Measurements from ENCODE around the gene NT5C2. TPM values are rescaled to one million over a fixed set of nuclear protein-coding genes. Genes with fewer than 3 reads are reported as not detected.
"Not testable (repeated sequence)": the region's sequence is repeated elsewhere in the genome, so short reads cannot be mapped to it uniquely, and the experiment has no call there.

The NT5C2 gene
- total and polyA plus RNA-seq, 8 donors = 19.4 to 45.0 (median 26.4) TPM

DNA sequence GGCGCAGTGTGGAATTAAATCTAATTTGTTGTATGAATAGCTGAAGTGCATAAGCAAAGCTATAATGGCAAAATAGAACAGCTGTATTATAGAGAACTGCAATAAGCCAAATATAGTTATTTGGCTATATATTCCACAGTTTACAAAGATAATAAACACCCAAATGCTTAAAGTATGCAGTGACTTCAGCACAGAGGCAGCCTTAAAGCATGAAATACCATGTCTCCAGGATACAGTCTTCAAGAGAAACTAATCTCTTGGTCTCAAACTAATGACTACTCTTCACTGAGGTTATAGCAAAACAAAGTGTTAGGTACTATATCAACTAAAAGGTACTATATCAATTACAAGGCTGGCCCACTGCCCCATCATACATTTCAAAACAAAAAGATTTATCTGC lies 48.0 kb downstream of the NT5C2 start:
- FAIRE-seq (no peak), DNase-seq (no peak), ATAC-seq (peak in 2 of 4 donors; percentile 9 to 14)
- Histone ChIP-seq H3K4me1 (peaks cover 13 to 23% (median 18%) of the 10 kb centered on the region in 3 donors), H3K9me3 (no peaks in the 10 kb centered on the region), H3K27ac (peak overlapping the region in 2 of 4 donors; percentile 53 to 59), H3K36me3 (no peaks in the 10 kb centered on the region), H3K4me3 (no peak overlapping the region), H3K27me3 (no peaks in the 10 kb centered on the region)
- intact Hi-C loops (cut with DNase I) = no loop called here
- 98 to 100% methylated on average over 1 of the region's 1 CpG for WGBS, 2 donors
- TF ChIP-seq, protein P1, sequence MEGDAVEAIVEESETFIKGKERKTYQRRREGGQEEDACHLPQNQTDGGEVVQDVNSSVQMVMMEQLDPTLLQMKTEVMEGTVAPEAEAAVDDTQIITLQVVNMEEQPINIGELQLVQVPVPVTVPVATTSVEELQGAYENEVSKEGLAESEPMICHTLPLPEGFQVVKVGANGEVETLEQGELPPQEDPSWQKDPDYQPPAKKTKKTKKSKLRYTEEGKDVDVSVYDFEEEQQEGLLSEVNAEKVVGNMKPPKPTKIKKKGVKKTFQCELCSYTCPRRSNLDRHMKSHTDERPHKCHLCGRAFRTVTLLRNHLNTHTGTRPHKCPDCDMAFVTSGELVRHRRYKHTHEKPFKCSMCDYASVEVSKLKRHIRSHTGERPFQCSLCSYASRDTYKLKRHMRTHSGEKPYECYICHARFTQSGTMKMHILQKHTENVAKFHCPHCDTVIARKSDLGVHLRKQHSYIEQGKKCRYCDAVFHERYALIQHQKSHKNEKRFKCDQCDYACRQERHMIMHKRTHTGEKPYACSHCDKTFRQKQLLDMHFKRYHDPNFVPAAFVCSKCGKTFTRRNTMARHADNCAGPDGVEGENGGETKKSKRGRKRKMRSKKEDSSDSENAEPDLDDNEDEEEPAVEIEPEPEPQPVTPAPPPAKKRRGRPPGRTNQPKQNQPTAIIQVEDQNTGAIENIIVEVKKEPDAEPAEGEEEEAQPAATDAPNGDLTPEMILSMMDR (IDR thresholded peaks at IDR 0.05) = no peak

DNA sequence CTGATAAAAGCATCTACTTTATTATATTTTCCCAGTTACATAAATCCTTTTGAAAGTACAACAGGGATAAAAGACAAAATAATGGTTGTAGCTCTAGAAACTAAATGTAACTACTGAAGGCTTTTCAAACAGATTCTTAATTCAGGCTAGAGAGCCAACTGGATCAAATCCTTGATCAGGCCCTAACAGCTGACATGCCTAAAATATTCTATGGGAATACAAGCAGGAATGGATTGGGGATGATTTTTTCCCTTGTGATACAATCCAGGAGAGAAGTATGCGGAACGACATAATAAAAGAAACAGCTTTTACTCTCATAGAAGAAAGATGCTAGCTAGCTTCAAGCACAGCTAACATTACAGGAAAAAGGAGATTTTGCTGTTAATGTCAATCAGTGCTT lies 49.0 kb downstream of the NT5C2 start:
- TF ChIP-seq, protein P1 (IDR thresholded peaks at IDR 0.05) = no peak
- 86 to 88% methylated on average over 2 of the region's 2 CpGs for WGBS, 2 donors
- H3K4me3 ChIP-seq = no peak overlapping the region
- no peak for FAIRE-seq
- no peak for ATAC-seq
- no peaks in the 10 kb centered on the region for H3K36me3 ChIP-seq
- H3K9me3 ChIP-seq = no peaks in the 10 kb centered on the region
- no peak overlapping the region for H3K27ac ChIP-seq
- intact Hi-C loops (cut with DNase I) = no loop called here
- no peak for DNase-seq
- H3K4me1 ChIP-seq = peaks cover 13 to 23% (median 18%) of the 10 kb centered on the region in 3 donors
- H3K27me3 ChIP-seq = no peaks in the 10 kb centered on the region

DNA sequence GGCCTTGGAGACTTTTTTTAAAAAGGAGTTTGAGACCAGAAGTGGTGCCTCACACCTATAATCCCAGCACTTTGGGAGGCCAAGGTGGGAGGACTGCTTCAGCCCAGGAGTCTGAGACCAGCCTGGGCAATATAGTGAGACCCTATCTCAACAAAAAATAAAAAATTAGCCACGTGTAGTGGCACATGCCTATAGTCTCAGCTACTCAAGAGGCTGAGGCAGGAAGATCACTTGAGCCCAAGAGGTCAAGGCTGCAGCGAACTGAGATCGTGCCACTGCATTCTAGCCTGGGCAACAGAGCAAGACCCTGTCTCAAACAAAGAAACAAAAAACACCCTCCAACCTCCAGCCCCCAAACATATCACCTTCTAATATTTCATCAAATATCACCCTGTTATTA lies 49.4 kb downstream of the NT5C2 start:
- H3K4me3 ChIP-seq; ATAC-seq; H3K27me3 ChIP-seq; H3K36me3 ChIP-seq; H3K27ac ChIP-seq; H3K9me3 ChIP-seq; intact Hi-C loops (cut with DNase I); FAIRE-seq; DNase-seq: not testable (repeated sequence)
- peaks cover 13 to 23% (median 18%) of the 10 kb centered on the region in 3 donors for H3K4me1 ChIP-seq
- 77 to 80% methylated on average over 3 of the region's 3 CpGs for WGBS, 2 donors

DNA sequence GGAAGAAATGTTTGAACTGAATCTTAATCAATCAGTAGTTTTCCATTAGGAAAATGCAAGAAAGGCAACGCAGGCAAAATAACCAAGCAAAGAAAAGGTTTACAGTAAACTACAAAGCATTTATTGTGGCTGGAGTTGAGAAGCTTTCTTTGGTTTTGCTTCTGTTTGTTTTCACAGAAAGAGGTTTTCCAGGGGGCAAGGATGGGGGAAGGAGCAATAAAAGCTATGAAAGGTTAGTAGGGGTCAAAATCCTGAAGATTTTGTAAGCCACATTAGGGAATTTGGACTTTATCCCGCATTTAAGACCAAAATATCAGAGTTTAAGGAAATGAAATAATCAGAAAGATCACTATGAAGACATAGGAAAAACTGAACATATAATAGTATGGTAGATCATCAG lies 51.1 kb downstream of the NT5C2 start:
- Histone ChIP-seq H3K27me3 (no peaks in the 10 kb centered on the region), H3K9me3 (no peaks in the 10 kb centered on the region), H3K36me3 (peaks cover 0 to 5% (median 0%) of the 10 kb centered on the region in 3 donors), H3K4me1 (peaks cover 13 to 23% (median 18%) of the 10 kb centered on the region in 3 donors), H3K4me3 (no peak overlapping the region), H3K27ac (no peak overlapping the region)
- intact Hi-C loops (cut with DNase I) = no loop called here
- 87 to 88% methylated on average over 2 of the region's 2 CpGs for WGBS, 2 donors
- no peak for FAIRE-seq
- no peak for ATAC-seq
- TF ChIP-seq, protein P1 (IDR thresholded peaks at IDR 0.05) = no peak
- DNase-seq = no peak

DNA sequence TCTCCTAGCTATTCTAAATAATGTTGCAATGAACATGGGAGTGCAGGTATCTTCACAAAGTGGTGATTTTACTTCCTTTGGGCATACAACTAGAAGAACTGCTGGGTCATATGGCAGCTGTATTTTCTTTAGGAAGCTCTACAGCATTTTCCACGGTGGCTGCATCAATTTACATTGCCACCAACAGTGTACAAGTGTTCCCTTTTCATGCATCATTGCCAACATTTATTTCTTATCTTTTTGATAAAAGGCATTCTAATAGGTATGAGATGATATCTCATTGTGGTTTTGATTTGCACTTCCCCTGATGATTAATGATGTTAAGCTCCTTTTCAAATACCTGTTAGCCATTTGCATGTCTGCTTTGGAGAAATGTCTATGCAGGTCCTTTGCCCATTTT lies 52.6 kb downstream of the NT5C2 start:
- intact Hi-C loops (cut with DNase I) = no loop called here
- H3K36me3 ChIP-seq = peaks cover 0 to 9% (median 0%) of the 10 kb centered on the region in 3 donors
- TF ChIP-seq, protein P1 (IDR thresholded peaks at IDR 0.05) = no peak
- no peak overlapping the region for H3K27ac ChIP-seq
- H3K4me1 ChIP-seq = peaks cover 0 to 9% (median 9%) of the 10 kb centered on the region in 3 donors
- WGBS, 2 donors = 19 to 32% methylated on average over 1 of the region's 1 CpG
- FAIRE-seq (no peak), ATAC-seq (no peak), DNase-seq (no peak)
- H3K27me3 ChIP-seq = no peaks in the 10 kb centered on the region
- no peaks in the 10 kb centered on the region for H3K9me3 ChIP-seq
- H3K4me3 ChIP-seq = no peak overlapping the region

Data from pancreas (tissue), 10 donors.